CD4-positive, alpha-beta T cell treated with Interleukin-2 at 100 ng/mL for 4 hours (primary cell): ENCODE data around the gene GRM1.

Source experiments
- DNase-seq: peaks from one replicate; pipeline ENCODE4 v3.0.0-alpha.2; 2020; ENCODE audit warnings: low spot score

Gene GRM1

DNA sequence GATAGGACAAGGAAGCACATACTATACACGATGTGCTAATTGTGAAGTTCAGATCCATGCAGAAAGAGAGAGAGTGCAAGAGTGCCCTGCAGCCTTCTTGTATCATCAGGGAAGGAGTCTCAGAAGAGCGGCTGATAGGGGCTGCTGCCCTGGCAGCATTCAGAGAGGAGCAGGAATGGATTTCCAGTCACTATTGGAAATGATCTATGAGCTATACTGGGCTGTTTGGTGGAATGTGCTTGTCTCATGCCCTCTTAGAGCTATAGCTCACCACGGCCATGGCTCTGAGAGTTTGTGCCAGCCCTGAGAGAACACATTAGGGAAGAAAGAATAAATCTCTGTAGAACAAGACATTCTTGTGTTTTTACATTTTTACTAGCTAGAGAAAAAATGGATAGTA lies 302.2 kb downstream of the GRM1 start:
- no peak for DNase-seq

DNA sequence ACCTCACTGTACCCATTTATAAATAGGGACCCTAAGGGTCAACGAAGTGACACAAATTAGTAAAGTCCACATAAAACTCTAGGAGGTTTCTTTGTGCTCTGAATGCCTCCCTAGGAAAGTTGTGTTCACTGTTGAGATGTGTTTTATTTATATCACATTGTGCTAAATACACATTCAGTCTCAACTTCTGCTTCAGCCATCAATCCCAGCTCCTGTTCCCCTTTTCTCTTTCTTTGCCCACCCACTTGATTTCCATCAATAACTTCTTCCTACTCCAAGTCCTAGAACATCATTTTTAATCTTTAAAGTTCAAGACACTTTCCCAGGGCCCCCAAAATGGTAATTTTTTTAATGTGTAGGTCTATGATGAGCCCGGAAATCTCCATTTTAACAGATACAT lies 306.5 kb downstream of the GRM1 start:
- DNase-seq = no peak

- no peak for DNase-seq
These were observed 307.3 kb downstream of the GRM1 start for GRCh38 chr6:146336191-146336590.

DNA sequence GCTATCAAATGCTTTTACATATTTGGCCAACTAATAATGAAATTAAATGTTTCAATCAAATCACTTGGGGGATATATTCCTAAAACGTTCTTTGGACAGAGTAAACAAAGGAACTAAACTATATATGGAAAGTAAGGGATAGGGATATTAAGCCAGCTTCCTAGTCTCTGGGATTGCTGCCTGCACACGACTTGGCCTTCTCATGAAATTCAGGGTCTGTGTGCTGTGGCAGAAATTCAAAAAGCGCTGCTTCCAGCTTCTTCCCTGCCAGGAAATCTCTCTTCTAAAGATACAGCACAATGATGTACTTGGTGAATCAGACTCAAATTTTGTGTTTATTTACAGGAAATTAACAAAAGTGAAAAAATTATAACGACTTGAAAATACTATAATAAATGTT lies 308.5 kb downstream of the GRM1 start:
- DNase-seq = no peak

GRCh38 chr6:146339716-146340115 lies 310.9 kb downstream of the GRM1 start:
- DNase-seq = no peak

DNA sequence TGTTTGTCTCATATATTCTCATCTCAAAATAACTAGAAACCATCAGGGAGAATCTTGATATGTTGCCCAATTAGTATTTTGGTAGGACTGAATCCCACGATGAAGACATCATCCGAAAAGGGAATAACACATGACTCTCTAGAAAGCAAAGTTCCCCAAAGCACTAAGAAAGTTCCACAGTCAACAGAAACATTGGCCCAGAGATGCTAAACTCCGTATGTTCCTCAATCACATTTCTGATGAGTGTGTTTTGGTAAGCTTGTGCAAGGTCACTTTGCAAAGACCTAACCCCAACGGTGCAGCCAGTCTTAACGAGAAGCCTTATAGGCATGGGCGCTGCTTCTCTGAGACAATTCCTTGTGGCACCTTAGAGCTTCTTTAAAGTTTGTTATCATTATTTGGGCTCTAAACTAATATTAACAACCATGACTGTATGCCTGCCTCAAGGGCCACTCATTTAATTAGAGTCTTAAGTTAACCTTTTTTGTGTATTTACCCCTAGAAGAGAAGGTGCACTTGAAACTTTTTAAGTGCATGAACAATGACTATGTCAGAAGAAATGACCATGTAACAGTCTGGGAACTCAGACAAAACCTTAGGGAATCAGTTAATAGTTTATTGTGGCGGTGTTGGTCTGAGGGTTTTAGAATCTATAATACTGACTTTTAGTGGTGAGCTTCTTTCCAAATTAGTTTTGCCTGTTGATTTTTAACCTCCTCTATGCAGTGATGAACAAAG lies 312.8 kb downstream of the GRM1 start:
- no peak for DNase-seq

- DNase-seq = no peak
These were observed 316.7 kb downstream of the GRM1 start for GRCh38 chr6:146345598-146345997.

DNA sequence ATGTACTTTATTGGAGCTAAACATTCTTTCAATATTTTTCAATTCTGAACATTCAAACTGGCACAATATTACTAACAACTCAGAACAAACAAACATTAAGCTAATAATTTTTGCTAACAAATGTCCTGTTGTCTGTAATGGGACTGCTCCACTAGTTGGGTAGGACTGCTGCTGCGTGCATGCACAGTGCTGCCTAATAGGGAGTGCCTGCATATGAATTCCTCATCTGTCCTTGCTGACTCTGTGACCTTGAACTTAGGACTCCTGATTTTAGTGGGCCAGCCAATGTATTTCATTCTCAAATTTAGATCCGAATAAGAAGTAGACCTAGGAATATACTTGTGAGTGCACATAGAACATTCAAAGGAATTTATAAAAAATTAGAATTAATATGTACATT lies 318.2 kb downstream of the GRM1 start:
- DNase-seq = no peak

GRCh38 chr6:146347690-146348089 lies 318.8 kb downstream of the GRM1 start:
- no peak for DNase-seq

DNA sequence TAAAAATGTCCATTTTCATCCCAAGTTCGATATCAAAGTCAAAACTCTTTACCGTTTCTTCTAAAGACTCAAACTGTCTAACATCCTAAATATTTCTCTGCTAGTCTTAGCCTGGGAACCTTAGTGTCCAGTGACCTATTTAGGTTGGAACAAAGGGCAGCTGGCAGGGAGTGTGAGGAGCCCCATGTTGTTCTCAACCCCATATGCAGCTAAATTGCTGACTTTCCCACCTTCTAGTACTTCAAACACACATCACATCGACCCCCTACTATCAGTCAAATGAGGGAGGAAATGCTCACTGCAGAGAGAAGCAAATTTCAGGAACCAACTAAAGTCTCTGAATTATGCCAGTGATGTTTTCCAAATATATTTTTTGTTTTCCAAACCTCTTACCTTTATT lies 322.2 kb downstream of the GRM1 start:
- no peak for DNase-seq

- DNase-seq = no peak
These were observed 323.3 kb downstream of the GRM1 start for GRCh38 chr6:146352163-146352562.

DNA sequence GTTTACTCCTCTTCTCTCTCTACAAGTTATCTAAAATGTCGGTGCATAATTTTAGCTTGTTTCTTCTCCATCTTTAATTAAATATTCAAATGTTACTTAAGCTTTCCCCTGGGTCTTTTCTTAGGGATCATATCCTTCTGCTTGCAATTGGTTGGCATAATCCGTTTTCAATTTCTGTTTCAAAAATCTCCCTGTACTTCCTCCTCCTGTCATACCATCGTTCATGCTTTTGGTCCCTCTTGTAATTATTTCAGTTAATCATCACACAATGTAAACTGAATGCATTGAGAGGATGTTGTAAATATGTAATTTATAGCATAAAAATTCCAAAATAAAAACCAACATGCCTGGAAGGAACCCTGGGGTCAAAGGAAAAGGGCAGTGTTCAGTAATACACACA lies 325.6 kb downstream of the GRM1 start:
- no peak for DNase-seq

GRCh38 chr6:146355521-146356100 lies 326.7 kb downstream of the GRM1 start:
- no peak for DNase-seq

DNA sequence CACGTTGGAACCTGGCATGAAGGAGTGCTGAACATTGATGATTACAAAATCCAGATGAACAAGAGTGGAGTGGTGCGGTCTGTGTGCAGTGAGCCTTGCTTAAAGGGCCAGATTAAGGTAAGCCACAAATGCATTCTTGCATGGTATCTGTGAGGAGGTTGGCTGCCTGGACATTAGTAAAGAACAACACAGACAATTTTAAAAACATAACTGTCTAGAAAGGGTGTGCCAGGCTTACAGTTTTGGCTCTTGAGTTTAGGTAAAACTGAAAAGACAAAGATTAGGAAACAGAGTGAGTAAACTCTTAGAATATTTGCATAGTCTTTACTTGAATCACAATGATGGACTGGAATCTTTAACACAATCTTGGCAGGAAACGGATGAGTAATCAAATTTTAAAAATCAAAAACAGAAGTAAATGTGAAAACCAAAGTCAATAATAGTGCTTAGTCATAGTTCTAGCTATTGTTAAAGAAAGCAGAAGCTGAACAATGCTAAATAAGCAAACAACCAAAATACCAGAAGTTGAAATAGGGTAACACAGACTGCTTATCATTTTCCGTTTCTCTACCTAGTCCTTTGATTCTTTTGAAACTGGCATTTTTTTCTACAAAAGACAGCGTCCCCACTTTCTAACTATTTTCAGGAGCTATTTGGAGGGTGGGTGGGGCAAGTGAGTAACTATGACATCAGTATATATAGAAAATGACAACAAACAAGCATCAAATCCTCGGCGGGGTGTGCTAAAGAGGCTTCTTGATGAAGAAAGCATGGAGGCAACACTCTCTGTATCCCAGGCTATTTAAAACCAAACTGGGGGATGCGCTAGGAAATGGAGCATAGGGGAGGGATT lies 328.9 kb downstream of the GRM1 start:
- no peak for DNase-seq

DNA sequence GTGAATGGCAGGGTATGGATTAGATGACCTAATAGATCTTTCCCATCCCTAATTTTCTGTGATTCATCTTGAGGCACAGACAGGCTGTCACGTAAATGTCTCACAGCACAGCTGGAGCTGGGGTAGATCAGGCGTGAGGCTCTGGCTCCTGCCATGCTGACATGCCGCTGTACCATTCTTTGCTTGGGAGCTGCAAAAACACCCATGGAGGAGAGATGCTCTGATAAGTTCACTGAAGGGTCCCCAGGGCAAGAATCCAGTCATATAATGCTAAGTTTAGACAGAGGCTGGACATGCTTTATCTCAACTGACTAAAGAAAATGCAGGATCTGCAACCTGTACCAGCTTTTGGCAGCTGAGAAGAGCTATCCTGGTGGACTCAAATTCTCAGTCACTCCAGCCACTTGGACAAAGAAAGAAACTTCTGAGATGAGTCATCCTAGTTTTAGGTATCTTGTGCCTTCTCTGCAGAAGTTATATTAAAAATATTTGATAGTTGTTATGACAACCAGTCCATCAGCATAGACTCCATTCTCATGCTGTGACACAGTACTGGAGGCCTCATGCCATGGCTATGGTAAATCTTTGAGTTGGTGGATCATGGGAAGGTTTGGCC lies 329.7 kb downstream of the GRM1 start:
- DNase-seq = no peak

DNA sequence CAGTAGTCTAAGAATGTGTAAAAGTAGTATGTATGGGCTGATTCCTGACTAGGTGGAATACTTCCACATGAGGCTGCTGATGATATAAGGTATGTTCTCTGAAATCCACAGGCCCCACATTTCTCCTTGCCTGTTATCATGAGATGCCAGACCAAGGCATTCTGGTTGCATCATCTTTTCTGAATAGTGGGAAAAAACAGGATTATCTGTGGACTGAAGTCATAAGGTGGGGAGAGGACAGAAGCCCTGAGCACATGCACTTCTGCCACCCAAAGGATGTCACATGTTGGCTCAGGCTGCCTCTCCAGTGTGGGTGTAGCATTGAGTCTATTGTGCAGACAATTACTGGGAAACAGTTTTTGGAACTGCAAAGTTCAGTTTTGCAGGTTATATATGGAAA lies 330.3 kb downstream of the GRM1 start:
- no peak for DNase-seq

DNA sequence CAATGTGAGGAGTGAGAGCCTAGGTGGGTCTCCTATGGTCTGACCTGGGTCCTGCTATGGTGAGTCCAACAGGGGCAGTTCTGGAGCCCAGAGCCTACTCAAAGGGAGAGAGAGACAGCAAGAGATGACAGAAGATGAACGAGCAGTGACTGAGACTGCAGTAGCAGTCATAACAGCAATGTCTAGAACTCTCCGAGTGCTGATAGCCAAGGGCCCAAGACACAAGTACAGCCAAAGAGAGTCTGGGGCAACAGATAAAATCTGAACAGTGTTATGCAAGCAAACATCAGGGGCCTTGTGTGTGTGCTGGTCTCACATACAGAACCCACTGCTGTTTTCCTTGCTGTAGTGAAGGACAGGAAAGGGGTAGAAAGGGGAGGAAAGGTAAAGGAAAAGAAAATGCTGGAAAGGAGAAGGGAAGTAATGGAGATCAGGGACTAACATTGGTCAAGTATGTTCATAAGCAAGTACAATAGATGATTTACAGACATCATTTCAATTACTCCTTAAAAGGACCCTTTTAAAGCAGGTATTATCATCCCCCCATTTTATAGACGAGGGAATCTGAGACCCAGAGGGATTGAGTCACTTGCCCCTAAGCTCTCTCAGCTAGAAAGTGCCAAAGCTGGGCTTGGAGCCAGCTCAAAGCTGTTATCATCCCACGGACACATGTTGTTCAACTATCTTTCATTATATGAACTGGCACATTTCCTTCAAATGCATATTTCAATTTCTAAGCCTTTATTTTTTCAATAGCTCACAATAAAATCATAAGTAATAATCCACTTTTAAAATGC lies 332.5 kb downstream of the GRM1 start:
- DNase-seq = no peak

- DNase-seq = no peak
These were observed 335.2 kb downstream of the GRM1 start for GRCh38 chr6:146363838-146364607.

DNA sequence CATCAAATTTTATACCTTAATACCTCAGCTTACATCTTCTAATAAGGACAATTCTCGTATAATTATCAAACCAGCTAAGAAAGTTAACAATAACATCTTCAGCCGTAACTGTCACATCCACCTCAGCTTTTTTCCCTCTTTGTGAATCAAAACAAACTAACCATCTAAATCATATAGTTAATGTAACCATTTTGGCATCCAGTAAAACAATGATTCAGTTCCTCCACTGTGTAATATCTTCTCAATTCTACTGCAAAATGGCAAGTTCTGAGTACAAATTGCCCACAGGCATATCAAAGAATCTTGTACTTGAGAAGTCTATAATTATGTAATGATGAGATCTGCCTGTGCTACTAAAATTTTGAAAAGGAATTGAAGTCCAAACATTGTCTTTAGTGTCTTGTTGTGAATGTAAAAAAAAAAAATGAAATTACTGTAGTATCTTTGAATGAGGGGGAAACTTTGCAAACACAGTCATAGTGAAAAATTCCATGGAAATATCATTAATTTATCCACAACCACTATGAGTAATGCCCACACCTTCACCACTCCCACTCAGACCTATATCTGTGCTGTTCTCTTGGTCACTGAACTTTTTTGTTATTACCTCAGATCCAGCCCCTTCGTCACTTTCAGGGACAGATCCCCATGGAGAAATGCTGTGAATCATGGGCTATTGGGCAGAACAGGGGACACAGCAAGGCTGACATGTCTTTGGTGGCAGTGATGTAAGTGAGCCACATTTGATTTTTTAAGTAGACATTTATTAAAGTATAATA lies 336.1 kb downstream of the GRM1 start:
- DNase-seq = no peak

DNA sequence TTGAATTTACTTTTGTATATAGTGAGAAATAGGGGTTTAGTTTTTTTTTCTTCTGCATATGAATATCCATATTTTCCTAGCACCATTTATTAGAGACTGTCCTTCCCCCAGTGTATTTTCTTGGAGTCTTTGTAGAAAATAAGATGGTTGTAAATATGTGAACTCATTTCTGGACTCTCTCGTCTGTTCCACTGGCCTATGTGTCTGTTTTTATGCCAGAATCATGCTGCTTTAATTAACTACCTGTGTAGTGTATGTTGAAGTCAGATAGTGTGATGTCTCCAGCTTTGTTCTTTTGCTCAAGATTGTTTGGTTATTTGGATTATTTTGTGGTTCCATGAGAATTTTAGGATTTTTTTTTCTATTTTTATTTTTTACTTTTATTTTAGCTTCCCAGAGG lies 338.2 kb downstream of the GRM1 start:
- DNase-seq = no peak
